Activated CD4-positive, alpha-beta T cell treated with anti-CD3 and anti-CD28 coated beads for 4 hours (primary cell): Measurements from ENCODE around the gene SFT2D1.

Experiments used
- DNase-seq, 2 donors: peaks; one replicate each; pipeline ENCODE4 v3.0.0-alpha.2; 2020

SFT2D1 gene

GRCh38 chr6:166306378-166307081 lies 35.8 kb downstream of the SFT2D1 start:
- DNase-seq = no peak

DNA sequence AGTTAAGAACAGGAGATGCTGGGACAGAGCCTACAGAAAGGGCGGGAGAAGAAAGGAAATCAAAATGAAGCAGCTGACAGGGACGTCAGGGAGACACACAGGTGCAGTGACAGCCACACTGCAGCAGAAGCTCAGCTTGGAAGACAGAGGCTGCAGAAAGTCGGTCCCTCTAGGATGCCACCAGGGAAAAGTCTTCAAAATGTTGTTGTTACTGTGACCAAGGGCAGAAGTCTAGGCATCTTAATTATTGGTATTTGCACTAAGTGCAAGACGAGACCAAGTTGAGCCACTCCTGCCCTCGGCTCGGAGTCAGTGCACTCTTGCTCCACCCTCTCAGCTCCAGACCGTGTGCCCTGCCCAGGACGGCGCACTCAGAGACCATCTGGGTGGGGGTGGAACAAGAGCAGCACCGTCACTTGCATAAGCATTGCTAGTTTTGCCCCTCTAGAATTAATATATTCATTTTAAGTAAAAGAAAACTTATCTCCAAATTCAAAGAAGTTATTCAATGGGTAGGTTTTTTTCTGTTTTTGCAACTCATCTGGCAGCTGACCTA lies 36.7 kb downstream of the SFT2D1 start:
- DNase-seq = no peak

DNA sequence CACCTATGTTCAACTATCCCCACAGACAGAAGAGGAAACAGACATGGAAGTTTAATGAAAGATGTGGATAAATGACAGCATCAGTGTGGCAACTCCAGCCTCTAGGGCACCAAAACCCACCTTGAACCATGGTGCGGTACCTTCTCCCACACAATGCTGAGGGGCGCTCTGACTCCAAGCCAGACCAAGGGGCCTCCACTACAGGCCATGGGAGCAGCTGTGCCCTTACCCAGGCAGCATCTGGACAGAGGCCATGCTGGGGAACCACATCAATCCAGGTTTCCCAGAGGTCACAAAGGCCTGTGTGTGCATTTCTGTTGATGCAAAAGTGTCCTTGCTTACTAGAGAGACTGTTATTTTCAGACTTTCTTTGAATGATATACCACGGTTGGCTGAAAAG lies 38.2 kb downstream of the SFT2D1 start:
- DNase-seq = no peak

GRCh38 chr6:166301611-166302529 lies 40.5 kb downstream of the SFT2D1 start:
- DNase-seq = no peak

DNA sequence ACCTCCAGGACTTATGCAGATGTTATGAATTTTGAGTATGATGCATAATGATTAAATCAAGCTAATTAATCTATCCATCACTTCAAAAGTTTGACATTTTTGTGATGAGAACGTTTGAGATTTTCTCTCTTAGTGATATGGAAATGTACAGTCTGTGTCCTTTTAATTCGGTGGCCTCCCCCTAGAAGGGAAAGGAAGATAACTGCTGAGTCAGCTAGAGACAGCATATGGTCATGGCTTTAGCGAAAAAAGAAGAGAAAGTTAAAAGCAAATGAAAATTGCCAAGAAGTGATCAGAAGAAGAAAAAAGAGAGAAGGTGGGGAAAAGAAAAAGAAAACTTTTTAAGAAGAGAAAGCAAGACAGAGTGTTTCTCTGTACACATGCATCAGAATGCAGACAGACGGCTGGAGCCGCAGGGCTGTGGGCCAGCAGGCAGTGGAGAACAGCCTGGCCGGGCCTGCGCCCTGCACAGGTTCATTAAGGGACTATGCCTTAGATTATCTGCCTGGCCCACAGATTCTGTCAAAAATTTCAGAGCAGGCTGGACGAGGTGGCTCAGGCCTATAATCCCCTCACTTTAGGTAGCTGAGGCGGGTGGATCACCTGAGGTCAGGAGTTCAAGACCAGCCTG lies 41.9 kb downstream of the SFT2D1 start:
- DNase-seq = no peak

DNA sequence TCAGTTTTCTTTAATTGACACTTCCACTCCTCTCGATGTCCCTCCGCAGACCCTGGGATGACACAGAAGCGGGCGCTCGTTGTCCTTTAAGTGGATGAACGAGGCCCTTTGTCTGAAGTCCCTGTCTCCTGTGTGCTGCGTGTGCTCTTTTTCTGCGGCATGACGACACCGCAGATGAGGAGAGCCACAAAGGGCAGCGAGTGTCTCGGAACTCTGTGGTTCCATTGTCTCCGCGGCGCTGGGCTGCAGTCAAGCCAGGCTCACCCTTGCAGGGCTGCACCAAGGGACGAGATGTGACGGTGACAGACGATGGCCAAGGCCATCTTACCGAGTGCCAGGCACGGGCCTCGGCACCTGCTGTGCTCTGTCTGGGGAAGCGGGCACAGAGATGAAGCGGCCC lies 44.7 kb downstream of the SFT2D1 start:
- DNase-seq = no peak

DNA sequence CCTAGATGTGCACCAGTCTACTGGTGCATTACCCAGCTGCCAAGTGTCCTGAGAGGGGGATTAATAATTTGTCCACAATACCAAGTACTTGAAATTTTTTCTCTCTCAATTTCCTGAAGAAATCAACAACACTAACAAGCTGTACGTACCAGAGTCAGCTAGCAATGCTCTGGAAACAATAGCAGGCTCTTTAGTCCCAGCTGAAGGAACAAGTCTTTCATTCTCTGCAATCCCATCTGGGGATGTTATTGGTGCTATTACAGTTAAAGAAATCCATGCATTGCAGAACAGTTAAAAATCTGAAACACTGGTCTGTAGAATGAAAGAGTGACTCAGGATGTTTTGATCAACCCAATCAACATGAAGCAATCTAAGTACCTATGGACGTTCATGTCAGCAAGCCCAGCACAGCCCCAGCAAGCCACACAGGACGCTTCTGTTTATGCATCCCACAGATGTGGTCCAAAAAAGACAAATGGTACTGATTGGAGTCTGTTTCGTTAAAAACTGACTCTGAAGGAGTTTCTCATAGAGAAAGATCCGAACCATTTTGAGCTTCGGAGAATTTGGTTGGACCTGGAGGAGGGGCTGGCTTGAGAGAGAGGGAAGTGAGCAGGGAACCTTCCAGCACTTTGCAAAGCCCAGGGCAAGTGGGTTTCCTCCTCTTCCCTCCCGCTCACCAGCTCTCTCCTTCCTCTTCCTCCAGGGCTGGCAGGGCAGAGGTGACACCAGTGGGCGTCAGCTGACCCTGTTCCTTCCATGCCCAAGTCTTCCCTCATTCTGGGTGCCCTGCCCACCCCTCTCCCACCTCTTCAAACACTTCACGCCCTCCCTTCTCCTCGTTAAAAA lies 46.1 kb downstream of the SFT2D1 start:
- no peak for DNase-seq

DNA sequence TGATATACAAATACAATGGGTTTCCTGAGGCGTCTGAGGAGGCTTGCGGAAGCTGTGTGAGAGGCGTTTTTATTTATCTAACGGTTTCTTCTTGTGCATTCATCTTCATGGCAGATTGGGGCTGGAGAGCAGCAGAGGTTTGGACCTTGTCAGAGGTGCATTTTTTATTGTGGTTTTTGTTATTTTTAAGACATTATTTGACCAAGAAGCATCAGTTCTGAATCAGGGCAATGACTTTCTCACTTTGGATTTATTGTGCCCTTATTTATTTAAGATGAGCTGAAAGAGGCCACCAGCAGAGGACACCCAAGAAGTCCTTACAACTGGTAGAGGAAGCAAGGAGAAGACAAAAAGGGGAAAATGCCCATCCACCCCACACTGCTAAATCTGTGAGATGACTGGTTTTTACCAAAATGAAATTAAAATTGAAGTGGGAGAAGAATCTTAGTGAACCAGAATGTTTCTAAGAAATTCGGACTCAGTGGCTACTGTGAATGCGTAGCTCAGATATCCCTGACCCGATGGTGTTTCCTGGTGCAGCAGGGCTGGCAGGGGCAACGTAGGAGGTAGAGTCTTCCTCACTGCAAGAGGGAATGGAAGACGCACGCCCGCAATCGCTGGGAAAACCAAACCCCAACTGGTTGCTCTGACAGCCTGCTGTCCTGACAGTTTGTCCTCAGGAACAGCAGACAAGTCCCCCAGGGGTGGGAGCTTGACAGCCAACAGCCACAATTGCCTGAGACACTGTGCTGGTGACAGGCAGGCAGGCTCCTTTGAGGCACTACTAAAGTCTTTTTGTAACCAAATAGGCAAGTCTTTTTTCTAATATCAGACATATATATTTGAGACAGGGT lies 48.4 kb downstream of the SFT2D1 start:
- no peak for DNase-seq

DNA sequence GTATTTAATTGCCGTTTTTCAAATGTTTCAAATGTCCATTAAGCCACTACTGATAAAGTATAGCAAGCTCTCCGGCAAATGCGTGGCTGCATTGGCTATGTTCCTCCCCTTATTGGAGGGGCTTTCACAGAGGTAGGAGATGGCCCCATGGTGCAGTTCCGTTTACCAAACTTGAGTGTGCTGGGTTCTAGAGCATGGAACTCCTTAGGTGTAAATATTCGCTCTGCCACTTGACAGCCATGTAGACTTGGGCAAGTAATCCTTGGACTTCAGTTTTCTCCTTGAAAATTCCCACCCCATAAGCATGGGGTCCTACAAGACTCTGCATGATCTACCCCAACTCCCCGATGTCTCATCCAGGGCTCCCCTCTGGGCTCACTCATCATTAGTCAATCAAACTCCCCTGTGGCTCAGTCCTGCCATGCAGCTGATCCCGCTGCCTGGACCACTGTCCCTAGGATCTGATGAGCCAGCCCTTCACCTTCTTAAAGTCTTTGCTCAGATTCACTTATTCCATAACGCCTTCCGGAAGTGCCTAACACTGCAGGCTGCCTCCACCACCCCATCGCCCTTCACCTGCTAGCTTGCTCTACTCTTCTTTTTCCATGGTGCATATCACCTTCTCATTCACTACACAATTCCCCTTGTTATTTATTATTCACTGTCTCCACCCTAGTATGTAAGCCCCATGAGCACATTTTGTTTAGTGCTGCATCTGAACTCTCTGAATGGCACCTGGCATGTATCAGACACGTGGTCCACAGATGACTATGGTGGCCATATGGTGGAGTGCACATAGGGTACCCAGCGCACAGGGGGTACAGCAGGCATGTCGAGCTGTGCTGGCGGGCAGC lies 52.9 kb downstream of the SFT2D1 start:
- DNase-seq = no peak

GRCh38 chr6:166286839-166287271 lies 55.5 kb downstream of the SFT2D1 start:
- no peak for DNase-seq

GRCh38 chr6:166285233-166285632 lies 57.1 kb downstream of the SFT2D1 start:
- DNase-seq = no peak

GRCh38 chr6:166284640-166285039 lies 57.7 kb downstream of the SFT2D1 start:
- DNase-seq = no peak

- DNase-seq = no peak
Observed at GRCh38 chr6:166282394-166283032, 59.8 kb downstream of the SFT2D1 start.

DNA sequence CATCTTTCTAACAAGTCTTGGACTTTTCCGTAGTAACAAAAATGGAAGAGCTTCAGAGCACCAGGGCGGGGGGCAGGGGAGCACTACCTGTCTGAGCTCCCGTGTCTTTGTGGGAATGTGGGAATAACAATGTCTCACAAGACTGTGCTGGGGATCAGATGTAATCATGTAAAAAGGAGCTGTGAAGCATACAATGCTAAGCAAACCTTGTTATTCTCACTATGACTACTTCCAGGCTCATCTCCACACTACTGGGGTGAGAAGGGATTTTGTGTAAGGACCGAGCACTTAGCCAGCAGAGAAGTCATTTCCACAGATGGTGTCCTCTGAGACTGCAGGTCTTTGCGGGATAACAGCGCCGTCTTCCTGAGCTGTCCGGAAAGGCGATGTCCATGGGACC lies 61.2 kb downstream of the SFT2D1 start:
- DNase-seq = no peak

DNA sequence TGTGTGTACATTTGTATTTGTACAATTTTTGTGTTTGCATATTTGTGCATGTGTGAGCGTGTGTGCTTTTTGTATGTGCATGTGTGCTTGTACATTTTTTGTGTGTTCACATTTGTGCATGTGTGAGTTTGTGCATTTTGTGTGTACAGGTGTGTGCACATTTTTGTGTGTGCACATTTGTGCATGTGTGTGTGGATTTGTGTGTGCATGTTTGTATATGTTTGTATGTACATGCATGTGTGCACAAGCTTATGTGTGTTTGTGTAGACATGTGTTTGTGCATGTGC lies 63.0 kb downstream of the SFT2D1 start:
- no peak for DNase-seq

- no peak for DNase-seq
Observed at GRCh38 chr6:166278579-166279392, 63.6 kb downstream of the SFT2D1 start.

DNA sequence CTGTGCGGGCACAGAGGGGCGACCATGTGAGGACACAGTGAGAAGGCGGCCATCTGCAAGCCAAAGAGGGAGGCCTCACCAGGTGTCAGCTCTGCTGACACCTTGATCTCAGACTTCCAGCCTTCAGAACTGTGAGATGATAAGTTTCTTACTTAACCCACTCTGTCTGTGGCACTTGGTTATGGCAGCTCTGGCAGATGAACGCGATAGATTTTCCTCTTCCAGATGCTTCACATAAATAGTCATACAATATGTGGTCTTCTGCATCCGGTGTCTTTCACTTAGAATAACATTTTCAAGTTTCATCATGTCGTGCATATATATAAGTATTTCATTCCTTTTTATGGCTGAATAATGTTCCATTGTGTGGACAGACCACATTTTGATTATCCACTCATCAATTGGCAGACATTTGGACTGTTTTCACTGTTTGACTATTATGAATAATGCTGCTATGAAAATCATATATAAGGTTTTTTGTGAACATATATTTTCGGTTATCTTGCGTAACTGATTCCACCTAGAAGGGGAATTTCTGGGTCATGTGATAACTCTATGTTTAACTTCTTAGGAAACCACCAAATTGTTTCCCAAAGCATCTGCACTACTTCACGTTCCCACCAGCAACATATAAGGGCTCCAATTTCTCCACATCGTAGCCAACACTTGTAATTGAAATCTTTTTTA lies 64.3 kb downstream of the SFT2D1 start:
- no peak for DNase-seq

DNA sequence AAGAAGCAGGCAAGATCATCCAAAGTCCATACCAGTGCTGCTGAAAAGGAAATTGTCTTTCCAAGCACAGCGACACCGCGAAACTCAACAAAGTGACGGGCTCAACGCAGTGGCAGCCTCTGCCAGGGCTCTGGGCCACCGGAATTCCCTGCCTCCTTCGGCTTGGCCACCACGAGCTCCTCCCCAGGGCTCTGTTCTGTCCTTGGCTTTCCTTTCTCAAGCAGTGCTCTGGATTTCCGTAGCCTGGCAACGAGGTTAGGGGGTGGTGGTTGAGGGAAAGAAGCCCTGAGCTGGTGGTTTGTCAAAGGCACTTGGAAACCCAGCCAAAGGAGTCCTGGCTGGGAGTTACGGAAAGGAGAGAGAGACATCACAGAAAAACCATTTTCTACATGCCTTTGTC lies 65.3 kb downstream of the SFT2D1 start:
- DNase-seq = no peak

DNA sequence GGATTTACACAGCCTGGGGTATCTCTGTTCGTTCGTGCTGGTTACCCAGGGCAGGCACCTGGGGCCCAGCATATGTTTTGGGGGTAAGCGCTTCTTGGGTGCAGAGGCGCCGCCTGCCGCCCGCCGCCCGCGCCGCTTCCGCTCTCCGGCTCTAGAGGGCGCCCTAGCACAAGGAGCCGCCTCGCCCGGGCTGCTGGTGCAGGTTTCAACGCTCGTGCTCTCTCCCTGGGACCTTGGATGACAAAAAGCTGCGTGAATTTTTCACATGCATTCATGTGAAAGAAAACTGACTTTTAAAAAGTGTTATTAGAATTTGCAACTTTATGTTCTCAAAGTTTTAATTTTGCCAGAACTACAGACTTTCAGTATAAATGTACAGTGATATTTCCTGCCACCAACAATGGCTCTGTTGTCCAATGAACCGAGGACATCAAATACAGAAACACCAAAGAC lies 66.6 kb downstream of the SFT2D1 start:
- DNase-seq = peak; percentile 72 to 73
